Hematopoietic multipotent progenitor cell treated with erythropoietin and hydrocortisone succinate and interleukin-3 and kit ligand, for 17 days (in vitro differentiated cells): ENCODE results near the gene TOMT.
A peak's percentile ranks its signal among the peaks of the same experiment; 100 is the strongest.

Experiments
- DNase-seq: peaks from one replicate; pipeline ENCODE4 v3.0.0-alpha.2; 2015; ENCODE audit warnings: low spot score

The TOMT gene, protein sequence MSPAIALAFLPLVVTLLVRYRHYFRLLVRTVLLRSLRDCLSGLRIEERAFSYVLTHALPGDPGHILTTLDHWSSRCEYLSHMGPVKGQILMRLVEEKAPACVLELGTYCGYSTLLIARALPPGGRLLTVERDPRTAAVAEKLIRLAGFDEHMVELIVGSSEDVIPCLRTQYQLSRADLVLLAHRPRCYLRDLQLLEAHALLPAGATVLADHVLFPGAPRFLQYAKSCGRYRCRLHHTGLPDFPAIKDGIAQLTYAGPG

DNA sequence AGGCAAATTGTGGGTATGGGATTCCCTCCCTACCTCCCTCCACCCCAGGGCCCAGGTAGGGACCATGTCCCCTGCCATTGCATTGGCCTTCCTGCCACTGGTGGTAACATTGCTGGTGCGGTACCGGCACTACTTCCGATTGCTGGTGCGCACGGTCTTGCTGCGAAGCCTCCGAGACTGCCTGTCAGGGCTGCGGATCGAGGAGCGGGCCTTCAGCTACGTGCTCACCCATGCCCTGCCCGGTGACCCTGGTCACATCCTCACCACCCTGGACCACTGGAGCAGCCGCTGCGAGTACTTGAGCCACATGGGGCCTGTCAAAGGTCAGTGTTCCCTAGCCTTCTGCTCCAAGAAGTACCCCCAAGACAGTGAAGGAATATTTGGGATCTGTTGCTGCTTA lies at the start of gene TOMT:
Gene TOMT, plus strand, starts transcription at position 37 of the 400 bp plus-strand sequence. Its CDS starts 28 bp downstream, at position 65.
- no peak for DNase-seq

DNA sequence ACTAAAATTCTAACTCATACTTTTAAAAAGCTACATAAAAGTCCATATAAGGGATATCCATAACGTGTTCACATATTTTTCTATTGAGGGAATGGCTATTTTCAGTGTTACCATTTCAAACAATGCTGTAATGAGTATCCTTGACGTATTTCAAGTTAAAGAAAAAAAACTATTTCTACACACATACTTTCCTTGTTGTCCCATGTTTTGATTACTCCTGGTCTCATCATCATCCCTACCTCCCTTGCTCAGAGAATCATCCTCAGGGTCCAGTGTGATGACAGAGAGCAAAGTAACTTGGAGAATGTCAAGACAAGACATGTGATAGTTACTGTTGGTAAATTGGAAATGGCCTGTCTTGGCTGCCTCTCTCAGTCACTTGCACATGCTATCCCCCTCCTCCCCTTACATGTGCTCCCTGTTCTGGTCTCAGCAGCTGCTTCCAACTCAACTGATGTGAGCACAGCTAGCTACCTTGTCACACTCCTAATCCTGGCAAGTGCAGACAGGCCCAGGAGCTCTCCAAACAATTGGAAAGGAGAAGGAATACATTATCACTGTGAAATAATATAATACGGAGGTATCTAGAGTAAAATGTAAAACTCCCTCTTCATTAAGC lies 47.2 kb upstream of the TOMT start:
- DNase-seq = no peak

DNA sequence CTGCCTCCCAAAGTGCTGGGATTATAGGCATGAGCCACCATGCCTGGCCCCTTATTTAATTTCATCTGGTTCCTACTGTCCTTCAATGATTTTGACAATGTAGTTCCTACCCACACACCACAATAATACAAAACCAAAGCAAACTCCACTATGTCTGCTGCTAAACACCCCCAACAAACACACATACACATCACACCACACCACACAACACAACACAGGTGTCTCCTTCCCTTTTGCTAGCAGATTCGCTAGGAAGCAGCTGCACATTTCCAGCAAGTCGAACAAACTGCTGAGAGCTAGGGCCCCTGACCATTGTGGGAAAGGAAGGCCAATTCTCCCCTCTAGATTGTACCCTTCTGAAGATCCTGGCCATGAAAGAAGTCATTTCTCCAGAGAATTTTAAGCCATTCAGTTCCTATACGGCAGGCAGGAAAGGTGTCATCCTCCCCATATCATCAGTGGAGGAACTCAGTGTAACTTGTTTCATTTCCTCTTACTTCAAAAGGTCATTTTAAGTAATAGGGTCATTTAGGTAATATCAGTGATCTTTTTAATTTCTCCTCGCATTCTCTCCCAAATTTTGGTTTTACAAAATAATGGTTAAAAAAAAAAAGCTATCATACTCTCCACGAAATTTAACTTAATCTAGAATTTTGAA lies 43.9 kb upstream of the TOMT start:
- no peak for DNase-seq

DNA sequence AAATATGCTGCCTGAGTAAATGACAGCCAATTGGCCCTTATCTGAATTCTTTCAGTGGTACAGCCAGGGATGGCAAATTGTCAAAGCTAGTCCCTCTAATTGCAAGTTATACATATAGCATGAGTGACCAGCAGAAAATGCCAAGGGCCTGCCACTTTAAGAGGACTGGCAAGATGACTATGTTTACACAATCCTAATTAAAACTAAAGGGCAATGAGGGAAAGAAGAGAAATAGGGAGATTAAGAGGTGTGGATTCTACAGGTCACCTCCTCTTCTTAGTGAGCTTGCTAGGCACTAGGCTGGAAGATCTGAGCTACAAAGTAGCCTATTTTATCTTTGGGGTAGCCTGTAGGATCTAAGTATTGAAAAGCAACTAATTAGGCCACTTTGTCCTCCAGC lies 38.9 kb upstream of the TOMT start:
- no peak for DNase-seq

DNA sequence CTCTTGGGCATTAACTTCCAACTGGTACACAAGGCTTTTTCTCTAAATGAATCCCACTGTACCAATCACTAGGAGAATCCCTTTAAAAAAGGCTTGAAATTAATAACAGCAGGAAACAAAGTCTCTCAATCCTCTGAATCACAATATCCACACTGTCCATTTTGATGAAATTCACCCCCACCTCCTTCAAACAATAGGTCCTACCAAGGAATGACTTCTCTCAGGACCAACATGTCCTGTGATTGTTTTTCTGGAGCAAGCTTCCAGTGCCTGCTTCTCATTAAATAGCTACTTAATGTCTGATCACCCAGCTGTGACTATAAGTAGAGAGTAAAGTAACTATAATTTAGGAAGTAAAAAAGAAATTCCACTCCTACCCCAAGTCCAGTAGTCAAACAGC lies 38.5 kb upstream of the TOMT start:
- no peak for DNase-seq

DNA sequence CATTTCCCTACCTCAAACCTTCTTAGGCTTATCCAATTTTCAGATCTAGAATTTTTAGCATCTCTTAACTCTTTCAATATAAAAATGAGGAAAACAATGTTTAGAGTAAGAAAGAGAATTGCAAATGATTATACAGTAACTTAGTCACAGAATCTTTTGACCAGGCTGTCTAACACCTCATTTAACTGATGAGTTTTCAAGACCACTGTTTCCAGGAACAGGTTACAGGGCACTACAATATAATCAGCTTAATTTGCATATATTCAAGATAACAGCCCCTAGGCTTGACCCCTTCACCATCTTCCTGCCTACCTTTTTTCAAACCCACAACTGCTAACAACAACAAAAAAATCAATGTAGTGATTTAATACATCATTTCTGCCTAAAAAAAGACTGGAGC lies 38.0 kb upstream of the TOMT start:
- no peak for DNase-seq

DNA sequence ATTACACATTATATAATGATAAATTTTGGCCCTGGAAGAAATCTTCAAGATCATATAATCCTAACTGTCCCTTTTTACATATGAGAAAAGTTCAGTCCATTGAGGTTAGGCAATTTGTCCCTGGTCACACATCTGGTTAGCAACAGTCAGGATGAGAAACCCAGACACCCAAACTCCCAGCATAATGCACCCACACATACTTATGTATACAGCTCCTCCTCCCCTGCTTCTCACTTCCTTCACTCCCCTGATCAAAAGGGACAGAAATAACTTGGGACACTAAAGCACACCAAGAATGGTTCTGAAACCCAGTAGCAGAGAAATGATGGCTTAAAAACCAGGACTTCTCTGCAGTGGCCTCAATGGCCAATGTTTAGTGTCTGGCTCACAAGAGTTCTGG lies 36.5 kb upstream of the TOMT start:
- DNase-seq = no peak

DNA sequence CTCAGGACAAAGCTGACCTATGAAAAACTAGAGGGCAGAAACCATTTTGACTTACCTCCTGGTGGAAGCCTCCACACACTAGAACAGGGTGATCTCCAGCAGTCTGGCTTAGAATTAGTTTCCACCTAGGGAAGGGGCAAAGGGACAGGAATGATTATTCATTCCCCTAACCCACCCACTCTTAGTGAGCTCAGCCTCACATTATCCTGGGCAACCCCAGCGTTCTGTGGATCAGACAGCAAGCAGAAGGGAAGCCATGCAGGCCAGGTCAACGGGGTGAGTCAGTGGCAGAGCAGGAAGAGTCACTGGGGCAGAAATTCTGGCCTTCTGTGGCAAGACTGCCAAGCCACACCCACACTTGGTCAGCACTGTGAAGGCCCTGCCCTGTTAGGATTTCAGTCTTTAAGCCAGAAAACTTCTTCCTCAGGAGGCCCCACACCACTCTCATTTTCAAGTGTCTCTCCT lies 35.9 kb upstream of the TOMT start:
- peak; percentile 82 for DNase-seq

DNA sequence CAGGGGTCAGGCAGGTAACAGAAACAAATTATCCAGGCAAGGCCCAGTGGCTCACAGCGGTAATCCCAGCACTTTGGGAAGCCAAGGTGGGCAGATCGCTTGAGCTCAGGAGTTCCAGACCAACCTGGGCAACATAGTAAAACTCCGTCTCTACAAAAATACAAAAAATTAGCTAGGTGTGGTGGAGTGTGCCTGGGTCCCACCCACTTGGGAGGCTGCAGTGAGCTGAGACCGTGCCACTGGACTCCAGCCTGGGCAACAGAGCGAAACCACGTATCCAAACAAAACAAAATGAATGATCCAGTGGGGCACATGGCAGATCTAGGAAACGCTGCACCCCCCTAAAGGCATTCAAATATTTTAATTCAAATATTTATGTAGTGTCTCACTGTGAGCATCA lies 35.2 kb upstream of the TOMT start:
- DNase-seq = peak; percentile 9

DNA sequence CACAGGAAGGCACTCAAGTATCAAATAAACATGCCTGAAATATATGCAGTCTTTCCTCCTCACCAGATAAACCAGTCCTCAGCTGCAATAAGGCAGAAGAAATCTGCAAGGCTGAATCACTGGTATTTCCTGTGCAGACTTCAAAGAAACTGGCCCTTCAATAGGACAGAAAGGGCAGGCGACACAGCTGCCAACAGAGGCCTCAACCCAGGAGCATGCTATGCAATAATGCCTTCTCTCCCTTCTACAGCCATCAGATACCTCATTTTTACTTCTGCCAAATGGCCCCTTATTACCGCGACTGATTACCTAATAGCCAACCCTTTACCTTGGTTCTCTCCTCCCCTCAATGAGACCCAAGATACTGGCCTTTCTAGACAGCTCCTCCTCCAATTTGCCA lies 33.4 kb upstream of the TOMT start:
- no peak for DNase-seq

DNA sequence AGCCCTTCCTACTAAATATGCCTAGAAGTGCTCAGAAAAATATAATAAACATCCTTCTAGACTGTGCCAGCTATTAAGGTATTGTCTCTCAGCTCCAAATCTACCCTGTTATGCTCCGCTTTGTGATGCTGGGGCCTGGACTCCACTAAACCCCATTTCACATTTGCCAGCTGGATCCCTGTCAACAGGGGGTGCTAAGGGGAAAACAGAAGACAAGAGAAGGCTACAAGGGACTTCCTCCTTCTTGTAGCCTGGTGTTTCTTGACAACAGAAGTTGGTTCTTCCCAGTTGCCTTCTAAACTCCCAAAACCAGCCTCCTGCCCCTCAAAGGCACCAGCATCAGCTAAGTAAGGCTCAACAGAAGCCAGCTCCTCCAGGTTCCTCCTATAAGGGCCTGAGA lies 30.6 kb upstream of the TOMT start:
- DNase-seq = no peak

DNA sequence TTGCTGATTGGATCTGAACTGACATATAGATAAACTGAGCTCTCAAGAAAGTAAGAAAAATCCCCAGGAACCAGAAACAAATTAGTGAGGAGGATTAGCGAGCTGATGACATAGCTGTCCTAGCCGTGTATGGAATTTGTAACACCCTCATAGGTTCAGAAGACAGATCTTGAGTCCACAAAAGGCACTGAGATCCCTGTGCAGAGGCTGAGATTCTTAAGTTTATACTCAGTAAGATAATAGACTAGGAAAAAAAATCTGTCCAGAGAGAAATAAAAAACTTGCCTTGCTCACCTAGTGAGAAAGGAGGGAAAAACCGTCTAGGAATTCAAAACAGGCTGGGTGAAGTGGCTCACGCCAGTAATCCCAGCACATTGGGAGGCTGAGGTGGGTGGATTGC lies 30.0 kb upstream of the TOMT start:
- no peak for DNase-seq

DNA sequence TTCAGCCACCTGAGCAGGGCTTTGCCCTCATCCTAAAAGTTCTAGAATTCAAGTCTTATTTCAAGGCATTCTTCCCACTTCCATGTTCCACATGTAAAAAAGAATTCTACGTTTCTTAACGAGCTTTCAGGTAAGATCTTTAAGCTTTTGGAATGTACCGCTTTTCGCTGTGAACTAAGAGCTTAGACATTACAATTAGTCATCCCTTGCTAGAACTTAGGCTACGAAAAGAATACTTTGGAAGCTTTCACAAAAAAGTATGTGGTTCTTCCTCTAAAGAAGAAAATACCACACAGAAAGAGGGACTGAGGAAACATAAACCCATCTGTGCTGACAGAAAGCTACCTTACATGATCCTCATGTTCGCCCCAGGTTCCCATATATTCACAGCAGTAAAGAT lies 27.2 kb upstream of the TOMT start:
- DNase-seq = no peak

DNA sequence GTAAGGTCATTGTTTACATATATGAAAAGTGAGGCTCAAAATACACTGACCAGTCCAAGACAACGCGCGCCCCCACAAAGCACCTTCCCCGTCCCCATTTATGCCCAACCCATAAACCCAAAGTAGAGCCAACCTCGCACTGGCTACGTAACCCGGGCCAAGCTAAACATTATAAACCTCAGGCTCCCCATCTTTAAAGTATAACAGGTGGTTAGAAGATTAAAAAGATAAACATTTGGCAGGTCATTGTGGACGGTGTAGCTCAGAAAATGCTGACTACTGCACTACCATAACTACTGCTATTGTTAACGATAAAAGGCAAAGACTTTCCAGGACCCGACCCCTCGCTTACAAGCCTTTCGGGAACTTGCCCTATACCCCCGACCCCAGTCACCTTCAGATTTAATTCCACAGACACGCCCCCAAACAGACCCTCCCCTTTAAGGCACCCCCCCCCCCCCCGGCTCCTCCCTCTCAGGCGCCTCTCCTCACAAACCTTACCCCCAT lies 25.9 kb upstream of the TOMT start:
- peak; percentile 54 for DNase-seq

DNA sequence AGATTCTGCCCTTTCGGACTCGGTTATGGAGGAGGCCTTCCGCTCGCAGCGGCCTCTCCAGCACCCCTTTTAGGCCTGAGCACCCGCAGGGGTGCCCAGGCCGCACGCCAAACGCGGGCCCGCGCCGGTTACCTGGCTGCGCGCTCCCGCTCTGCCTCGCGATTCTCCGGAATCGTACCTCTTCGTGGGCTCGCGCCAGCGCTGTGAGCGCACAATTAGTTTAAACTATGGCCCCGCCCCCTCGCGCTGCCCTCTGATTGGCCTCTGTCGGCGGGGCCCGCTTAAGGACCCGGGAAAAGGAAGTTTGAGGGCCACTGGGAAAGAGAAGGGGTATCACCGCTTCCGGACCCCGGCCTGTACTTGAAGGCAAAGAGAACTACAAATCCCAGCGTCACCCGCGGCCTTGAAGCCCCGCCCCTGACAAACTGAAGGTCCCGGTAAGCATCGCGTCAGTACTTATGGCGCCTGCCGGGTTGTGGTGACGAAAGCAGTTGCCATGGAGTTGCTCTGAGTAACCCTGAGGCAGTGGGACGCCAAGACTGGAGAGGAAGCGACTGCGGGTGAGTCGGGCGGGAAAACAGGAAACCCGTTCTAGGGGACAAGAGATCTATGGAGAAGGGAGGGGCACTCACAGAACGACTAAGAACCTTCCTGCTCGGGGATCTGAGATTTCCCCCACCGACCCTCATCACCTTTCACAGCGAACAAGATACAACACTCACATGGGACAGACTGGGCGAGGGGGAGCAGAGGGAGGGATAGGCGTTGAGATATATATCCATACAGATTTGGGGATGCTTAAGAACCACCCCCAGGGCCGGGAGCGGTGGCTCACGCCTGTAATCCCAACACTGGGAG lies 25.2 kb upstream of the TOMT start, which contains the start of the genes LRRC51 and NUMA1:
Gene LRRC51, plus strand, starts transcription at position 525 of the 858 bp plus-strand sequence. CDS start 8,234 bp downstream, outside the sequence.
Gene NUMA1, minus strand, starts transcription at position 217 of the 858 bp plus-strand sequence. CDS start 44,599 bp downstream, outside the sequence.
- DNase-seq = peak; percentile 99

DNA sequence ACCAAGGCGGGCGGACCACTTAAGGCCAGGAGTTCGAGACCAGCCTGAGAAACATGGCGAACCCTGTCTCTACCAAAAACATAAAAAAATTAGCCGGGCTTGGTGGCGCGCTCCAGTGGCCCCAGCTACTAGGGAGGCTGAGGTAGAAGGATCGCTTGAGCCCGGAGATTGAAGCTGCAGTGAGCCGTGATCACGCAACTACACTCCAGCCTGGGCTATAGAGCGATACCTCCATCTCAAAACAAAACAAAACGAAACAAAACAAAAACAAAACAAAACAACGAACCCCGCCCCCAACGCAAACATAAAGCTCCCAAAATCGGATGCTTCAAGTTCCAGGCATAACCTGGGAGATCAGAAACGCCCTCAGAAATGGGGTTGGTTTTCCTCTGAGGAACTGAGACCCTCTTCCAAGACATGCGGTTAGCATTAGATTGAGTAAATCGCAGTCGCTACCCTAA lies 24.5 kb upstream of the TOMT start:
- no peak for DNase-seq

DNA sequence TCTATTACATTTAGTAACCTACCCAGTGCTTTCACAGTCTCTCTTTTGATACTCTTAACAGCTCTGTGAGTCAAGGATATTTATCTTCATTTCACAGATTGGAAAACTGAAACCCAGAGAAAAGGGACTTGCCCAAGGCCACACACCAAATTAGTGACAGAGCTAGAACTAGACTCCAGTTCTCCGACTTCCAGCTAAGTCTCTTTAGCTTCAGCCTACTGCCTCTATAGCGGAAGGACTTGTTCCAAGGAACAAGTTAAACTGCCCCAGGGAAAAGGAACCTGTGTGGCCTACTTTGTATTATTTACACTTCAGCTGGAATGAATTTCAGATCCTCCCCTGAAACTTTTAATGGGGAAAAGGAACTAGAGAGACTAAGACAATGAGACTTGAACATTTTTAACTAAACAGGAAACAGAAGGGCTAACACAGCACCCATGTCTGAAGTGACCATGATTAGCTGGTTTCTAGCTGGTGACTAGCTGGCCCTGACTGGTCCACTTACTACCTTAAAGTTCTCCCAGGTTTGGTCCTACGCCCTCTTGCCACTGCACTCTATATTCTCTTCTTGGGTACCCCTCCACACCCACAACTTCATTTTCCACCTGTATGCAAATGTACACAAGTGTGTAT lies 23.8 kb upstream of the TOMT start:
- no peak for DNase-seq

DNA sequence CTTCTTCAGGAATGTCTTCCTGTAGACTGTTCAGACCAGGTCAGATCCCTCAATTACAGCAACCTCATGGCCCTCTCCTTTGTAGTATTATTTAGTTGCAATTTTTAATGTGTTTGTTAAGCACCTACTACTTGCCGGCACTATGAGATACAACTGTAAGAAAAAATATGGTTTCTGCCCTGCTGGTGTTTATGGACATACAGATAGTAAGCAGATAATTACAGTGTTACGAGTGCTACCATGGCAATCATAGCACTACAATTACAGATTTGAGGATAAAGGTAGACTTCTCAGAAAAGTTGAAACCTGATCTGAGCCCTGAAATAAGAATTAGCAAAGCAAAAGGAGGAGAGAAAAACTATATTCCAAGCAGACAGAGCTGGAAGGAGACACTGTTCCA lies 22.3 kb upstream of the TOMT start:
- DNase-seq = no peak

DNA sequence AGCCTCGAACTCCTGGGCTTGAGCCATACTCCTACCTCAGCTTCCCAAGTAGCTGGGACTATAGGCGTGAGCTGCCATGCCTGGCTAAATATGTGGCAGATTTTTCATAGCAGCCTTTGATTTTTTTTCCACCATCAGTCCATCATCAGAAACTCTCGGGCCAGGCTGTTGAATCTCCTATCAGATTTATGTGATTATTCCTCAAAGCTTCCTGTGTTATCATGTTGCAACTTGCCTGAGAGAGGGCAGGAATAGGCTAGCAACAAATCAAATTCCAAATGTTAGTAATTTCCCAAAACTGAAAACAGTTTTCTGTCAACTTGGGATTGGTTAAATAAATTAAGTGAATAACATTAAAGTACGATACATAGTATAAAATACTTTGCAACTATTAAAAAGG lies 21.6 kb upstream of the TOMT start:
- no peak for DNase-seq

DNA sequence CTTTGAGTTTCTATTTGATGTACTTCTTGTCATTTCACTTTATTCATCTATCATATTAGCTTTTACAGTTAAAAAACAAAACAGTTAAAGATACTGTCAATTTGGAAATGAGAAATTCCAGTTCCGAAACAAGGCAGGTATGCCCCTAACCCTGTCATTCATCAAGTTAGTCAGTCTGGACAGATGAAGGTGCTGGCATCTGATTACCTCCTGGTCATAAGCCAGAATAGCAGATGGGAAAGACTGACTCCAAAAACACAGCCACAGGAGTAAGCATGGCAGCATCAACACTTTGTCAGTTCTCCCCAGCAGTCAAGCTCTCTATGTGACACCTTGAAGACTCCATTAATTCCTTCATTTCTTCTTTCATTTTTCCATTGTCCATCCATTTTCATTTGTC lies 20.8 kb upstream of the TOMT start:
- DNase-seq = no peak

DNA sequence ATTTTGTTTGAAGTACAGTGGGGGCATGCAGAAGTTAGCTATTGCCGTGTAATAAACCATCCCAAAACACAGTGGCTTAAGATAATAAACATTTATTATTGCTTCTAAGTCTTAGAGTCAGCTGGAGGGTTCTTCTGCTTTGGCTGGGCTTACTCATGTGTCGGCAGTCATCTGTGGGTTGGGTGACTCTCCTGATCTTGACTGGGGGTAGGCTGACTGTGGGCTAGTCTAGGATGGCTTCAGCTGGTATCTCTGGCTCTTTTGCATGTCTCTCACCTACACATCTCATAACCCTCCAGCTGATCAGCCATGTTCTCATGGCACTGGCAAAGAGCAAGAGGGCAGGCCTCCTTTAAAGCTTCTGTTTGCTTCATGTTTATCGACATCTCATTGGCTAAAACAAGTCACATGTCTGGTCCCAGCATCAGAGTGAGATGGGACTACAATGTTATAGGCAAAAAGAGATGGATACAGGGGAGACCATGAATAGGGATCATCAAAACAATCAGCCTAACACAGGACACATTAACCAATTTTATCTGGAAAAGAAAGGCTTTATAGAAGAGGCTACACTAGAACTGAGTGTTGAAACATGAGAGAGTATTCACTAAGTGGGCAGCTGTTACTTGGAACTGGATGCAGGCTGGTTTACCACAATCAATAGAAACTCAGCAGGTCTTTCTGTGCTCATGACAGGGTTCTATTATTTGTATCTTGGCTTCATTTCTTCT lies 19.9 kb upstream of the TOMT start:
- DNase-seq = no peak
